RWPE1 (cell line): ENCODE results near the gene DSCAML1.

ENCODE experiments used
- CTCF ChIA-PET: fragments of 350-600 bp; sonication (Branson Sonifier 250); formaldehyde crosslinking; extraction: SDS; loops from one replicate; lab custom pipeline; 2021; lab: Yijun Ruan, JAX
- POLR2A ChIA-PET: fragments of 400-600 bp; formaldehyde crosslinking; extraction: SDS; loops from one replicate; lab custom pipeline; 2020; ENCODE audit warnings: antibody characterized with exemption; ENCODE audit not compliant: low non-redundant PET; lab: Yijun Ruan, JAX
- DNase-seq: peaks from one replicate; pipeline ENCODE4 v3.0.0; 2012; ENCODE audit warnings: low spot score
- H3K27ac ChIP-seq: fragments of 450-650 bp; 2 replicates; pipeline ENCODE4 v1.5.1; 2017
- TF ChIP-seq, protein P1 (sequence below): fragments of 450-650 bp; conservative IDR thresholded peaks from 2 replicates; pipeline ENCODE4 v1.5.1; 2017; ENCODE audit warnings: low read depth, mild to moderate bottlenecking

DSCAML1 gene

DNA sequence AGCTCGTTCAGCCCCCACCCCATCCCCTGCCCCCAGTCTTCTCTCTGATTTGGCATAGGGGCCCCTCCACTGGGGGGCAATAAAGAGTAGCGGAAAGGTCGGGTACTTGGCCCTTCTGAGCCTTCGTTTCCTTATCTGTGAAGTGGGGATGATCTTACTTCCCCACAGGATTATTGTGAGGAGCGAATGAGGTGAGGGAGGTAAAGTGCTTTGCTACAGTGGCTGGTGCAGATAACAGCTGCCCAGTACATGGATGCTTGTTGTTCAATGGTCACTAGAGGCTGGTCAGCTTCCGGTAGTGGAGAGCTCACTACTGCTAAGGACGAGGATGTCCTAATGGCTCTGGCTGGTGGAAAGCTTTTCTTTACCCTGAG lies 368.2 kb downstream of the DSCAML1 start:
- TF ChIP-seq, protein P1, sequence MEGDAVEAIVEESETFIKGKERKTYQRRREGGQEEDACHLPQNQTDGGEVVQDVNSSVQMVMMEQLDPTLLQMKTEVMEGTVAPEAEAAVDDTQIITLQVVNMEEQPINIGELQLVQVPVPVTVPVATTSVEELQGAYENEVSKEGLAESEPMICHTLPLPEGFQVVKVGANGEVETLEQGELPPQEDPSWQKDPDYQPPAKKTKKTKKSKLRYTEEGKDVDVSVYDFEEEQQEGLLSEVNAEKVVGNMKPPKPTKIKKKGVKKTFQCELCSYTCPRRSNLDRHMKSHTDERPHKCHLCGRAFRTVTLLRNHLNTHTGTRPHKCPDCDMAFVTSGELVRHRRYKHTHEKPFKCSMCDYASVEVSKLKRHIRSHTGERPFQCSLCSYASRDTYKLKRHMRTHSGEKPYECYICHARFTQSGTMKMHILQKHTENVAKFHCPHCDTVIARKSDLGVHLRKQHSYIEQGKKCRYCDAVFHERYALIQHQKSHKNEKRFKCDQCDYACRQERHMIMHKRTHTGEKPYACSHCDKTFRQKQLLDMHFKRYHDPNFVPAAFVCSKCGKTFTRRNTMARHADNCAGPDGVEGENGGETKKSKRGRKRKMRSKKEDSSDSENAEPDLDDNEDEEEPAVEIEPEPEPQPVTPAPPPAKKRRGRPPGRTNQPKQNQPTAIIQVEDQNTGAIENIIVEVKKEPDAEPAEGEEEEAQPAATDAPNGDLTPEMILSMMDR, result no peak
- DNase-seq, result no peak
- CTCF ChIA-PET, result interaction anchor here (0.8 to 5.4 kb wide), 3 partner anchors 380 to 518 kb away, joined by 5 to 56 read pairs (median 5); no protein-coding TSS in a partner anchor
- no peak overlapping the region for H3K27ac ChIP-seq
- POLR2A ChIA-PET, result interaction anchor here (0.6 kb wide), 1 partner anchor 201 kb away, joined by 3 read pairs; no protein-coding TSS in a partner anchor

DNA sequence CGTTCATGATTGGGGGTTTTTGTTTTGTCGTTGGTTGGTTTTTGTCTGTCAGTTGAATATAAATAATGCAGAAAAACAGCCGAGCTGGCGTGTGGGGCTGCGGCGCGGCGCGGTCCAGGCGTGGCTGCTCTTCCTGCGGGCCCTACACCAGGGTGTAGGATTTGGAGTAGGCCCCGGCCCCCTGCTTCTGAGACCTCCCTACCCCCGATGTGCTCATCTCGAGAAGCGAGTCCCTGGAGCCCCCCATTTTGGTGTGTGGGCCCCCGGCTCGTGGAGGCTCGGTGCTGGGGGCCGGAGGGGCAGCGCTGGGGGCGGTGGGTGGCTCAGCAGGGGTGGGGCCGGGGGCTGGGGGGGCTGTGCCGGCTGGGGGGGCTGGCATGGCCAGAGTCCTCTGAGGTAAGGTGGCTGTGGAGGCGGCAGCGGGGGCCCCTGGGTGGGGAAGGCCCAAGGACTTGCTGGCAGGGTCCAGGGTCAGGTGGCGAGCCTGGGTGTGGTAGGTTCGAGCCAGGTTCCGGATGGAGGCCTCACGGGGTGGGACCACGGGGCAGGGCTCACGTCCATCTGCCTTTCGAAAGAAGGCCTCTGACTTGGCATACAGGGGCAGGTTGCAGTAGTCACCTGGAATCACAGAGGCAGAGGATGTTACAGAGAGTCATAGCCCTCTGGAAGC lies 368.7 kb downstream of the DSCAML1 start:
- ChIA-PET POLR2A (no interaction called here), CTCF (interaction anchor here (1.1 to 5.4 kb wide), 3 partner anchors 380 to 518 kb away, joined by 5 to 84 read pairs (median 56); no protein-coding TSS in a partner anchor)
- no peak overlapping the region for H3K27ac ChIP-seq
- TF ChIP-seq, protein P1, result no peak
- DNase-seq, result no peak

DNA sequence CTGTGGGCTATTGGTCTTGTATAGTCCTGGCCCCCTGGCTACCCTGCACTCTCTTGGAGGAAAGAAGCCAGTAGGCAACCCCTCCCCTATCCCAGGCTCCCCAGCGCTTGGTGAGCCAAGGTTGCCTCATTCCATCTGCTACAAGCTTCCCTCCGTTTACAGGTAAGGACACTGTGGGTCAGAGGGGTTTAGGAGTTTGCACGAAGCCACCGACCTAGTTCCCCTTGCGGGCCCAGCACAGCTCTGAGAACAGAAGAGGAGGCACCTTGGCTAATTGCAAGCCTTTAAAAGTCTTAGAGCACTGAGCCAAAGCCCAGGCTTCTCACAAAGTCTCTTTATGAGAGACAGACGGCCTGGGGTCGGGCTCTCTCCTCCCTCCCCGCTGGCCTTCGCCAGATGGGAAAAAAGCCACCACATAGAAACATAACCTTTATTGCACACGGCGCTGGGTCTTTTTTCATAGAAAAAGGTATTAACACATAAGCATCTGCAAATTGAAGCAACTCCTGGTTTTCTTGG lies 369.6 kb downstream of the DSCAML1 start:
- POLR2A ChIA-PET, result no interaction called here
- no peak overlapping the region for H3K27ac ChIP-seq
- CTCF ChIA-PET, result interaction anchor here (1.0 to 5.4 kb wide), 7 partner anchors 320 to 519 kb away, joined by 3 to 84 read pairs (median 5); no protein-coding TSS in a partner anchor
- TF ChIP-seq, protein P1, result no peak
- no peak for DNase-seq

DNA sequence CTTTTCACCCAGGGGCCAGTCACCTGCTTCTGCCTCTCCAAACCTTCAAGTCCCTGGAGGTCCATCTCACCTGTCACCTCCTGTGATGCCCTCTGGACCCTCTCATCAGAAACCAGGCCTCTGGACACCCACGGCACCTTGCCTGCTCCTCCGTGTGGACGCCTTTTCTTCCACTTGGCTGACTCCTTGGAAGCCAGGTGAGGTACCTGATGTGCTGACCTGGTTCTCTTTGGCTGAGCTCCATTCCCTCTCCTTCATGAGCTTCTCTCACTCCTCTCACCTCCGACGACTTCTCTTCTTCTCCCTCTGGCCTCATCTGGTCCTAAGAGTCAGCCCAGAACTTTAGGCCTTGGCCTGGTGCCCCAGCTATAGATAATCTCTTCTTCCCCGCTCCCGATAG lies 370.1 kb downstream of the DSCAML1 start:
- TF ChIP-seq, protein P1, result no peak
- POLR2A ChIA-PET, result no interaction called here
- DNase-seq, result no peak
- CTCF ChIA-PET, result interaction anchor here (0.6 to 5.4 kb wide), 22 partner anchors 10 to 520 kb away, joined by 3 to 84 read pairs (median 4); partner anchors contain the start of gene TMPRSS13
- no peak overlapping the region for H3K27ac ChIP-seq

DNA sequence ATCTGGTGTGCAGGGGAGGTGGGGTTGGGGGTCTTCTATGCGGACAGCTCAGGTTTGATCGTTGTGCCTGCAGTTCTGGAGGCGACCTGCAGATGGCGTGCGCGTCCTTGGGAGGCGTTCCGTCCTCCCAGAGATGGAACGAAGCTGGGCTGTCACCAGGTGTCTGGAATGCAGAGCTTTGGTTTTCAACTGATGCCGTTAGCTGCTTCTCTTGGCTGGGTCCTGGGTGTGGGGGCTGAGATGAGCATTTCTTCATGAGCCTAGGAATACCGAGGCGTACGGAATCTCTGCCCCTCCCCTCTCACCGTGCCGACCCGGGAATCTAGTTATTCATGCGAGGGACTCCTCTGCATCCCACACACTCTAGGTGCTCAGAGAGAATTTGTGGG lies 370.7 kb downstream of the DSCAML1 start:
- ChIA-PET CTCF (interaction anchor here (0.5 to 5.4 kb wide), 56 partner anchors 9 to 628 kb away, joined by 3 to 84 read pairs (median 4); partner anchors contain the start of gene TMPRSS13), POLR2A (no interaction called here)
- DNase-seq, result peak; percentile 72
- TF ChIP-seq, protein P1, result peak; percentile 96
- no peak overlapping the region for H3K27ac ChIP-seq

DNA sequence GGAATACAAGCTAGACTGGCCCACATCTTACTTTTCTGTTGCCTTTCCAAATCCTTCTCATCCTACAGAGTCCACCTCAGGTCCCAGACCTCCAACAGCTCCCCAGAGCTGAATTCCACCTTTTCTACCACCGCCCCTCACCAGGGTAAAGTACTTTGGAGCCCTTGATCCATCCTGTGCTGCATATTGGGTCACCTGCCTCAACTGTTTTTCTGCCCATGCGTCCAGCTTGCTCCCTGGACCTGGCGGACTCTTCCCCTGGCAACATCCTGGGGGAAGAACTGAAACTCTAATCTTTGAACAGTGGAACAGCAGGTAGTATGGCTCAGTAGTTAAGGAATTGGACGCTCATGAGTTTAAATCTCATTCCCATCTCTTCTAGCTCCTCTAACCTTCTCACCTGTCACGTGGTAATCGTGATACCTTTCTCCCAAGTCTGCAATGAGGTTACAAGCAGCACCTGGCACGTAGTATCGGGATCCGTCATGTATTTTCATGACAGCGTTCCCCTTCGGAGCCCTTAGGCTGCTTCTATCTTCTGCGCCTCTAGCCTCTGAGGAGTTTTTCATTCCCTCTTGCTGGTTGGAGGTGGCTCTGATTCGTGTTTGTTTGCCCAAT lies 371.2 kb downstream of the DSCAML1 start:
- ChIA-PET CTCF (interaction anchor here (0.6 to 5.4 kb wide), 49 partner anchors 8 to 893 kb away, joined by 3 to 84 read pairs (median 4); partner anchors contain the start of gene TMPRSS13), POLR2A (no interaction called here)
- TF ChIP-seq, protein P1, result no peak
- no peak overlapping the region for H3K27ac ChIP-seq
- no peak for DNase-seq
